Gastroesophageal sphincter (tissue), 4 donors: ENCODE measurements around the gene CAMK1D. TPM values are rescaled to one million over a fixed set of nuclear protein-coding genes. Genes with fewer than 3 reads are reported as not detected.

Experiments used
- ATAC-seq: fragments of 150-250 bp; one replicate; pipeline ENCODE4 v1.9.1; 2016; ENCODE audit warnings: mild to moderate bottlenecking, moderate library complexity
- H3K27ac ChIP-seq, 4 donors: fragments of 200-600 bp; sonication (generic) in 3 of 4; 1 replicate in 3 of 4; 2 replicates in 1 of 4; pipeline ENCODE4 v1.5.1; 2016 to 2019
- H3K27me3 ChIP-seq: fragments of 200-600 bp; sonication (generic); one replicate; pipeline ENCODE4 v1.5.1; 2019
- H3K36me3 ChIP-seq, 2 donors: fragments of 200-600 bp; sonication (generic); one replicate each; pipeline ENCODE4 v1.5.1; 2019; ENCODE audit warnings: control low read depth in 1 of 2
- H3K4me1 ChIP-seq, 3 donors: fragments of 200-600 bp; sonication (generic); 1 replicate in 2 of 3; 2 replicates in 1 of 3; pipeline ENCODE4 v1.5.1; 2016 to 2019; ENCODE audit warnings: control low read depth in 2 of 3
- H3K4me3 ChIP-seq, 2 donors: fragments of 200-600 bp; sonication (generic); one replicate each; pipeline ENCODE4 v1.5.1; 2019; ENCODE audit warnings: mild to moderate bottlenecking in 1 of 2, moderate library complexity in 1 of 2
- H3K9me3 ChIP-seq, 3 donors: fragments of 200-600 bp; sonication (generic); one replicate each; pipeline ENCODE4 v1.5.1; 2017 to 2019; ENCODE audit warnings: control low read depth in 2 of 3
- EP300 ChIP-seq: sonication (generic); formaldehyde crosslinking; IDR thresholded peaks from one replicate; pipeline ENCODE4 v1.6.1; 2017; ENCODE audit warnings: antibody characterized with exemption, mild to moderate bottlenecking
- POLR2A ChIP-seq, 2 donors: fragments of 450-650 bp; IDR thresholded peaks; one replicate each; pipeline ENCODE4 v1.6.1; 2017; ENCODE audit warnings: antibody characterized with exemption in 2 of 2, mild to moderate bottlenecking in 2 of 2, moderate library complexity in 1 of 2
- POLR2AphosphoS5 ChIP-seq: sonication (generic); formaldehyde crosslinking; IDR thresholded peaks from one replicate; pipeline ENCODE4 v1.6.1; 2017; ENCODE audit warnings: antibody characterized with exemption
- WGBS, 2 donors: methylation state at CpG; one replicate each; pipeline ENCODE4 v1.1.5; 2018; ENCODE audit warnings: low coverage in 1 of 2; 5-methylcytosine and 5-hydroxymethylcytosine counted together
- total RNA-seq, 4 donors: library from RNA; depleted of rRNA; stranded (reverse); fragments of >200 nt; gene quantifications; one replicate each; pipeline ENCODE4 v1.1.0, GENCODE V29; 2016
- TF ChIP-seq, protein P1 (sequence below), 4 experiments: fragments of 200-600 bp in 2 of 4; fragments of 450-650 bp in 2 of 4; sonication (generic) in 1 of 4; IDR thresholded peaks; one replicate each; pipeline ENCODE4 v1.5.1; 2017 to 2019; ENCODE audit warnings: antibody characterized with exemption in 4 of 4, mild to moderate bottlenecking in 2 of 4, moderate library complexity in 2 of 4

Gene CAMK1D
- total RNA-seq, 4 donors from 2014 or later: 11.6 to 18.3 (median 15.3) TPM

DNA sequence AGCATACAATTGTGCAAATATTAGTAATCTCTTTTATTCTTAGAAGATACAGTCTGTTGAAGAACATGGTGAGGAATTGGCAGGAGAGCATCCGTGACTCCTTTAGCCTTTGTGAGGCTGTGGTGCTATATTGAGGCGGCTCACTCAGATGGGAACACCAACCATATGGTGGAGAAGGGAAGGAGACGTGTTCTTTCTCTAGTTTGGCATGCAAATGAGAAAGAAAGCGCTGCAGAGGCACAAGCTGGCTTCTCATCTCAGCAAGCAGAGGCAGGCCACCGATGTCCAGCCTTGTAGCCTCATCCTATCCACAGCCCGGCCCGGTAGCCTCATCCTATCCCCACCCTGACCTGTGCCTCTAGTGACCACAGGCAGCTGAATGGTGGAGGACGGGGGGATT is 288.3 kb downstream of the CAMK1D start:
- TF ChIP-seq POLR2AphosphoS5 (no peak), POLR2A (IDR thresholded peaks at IDR 0.05) (no peak)
- TF ChIP-seq, protein P1, sequence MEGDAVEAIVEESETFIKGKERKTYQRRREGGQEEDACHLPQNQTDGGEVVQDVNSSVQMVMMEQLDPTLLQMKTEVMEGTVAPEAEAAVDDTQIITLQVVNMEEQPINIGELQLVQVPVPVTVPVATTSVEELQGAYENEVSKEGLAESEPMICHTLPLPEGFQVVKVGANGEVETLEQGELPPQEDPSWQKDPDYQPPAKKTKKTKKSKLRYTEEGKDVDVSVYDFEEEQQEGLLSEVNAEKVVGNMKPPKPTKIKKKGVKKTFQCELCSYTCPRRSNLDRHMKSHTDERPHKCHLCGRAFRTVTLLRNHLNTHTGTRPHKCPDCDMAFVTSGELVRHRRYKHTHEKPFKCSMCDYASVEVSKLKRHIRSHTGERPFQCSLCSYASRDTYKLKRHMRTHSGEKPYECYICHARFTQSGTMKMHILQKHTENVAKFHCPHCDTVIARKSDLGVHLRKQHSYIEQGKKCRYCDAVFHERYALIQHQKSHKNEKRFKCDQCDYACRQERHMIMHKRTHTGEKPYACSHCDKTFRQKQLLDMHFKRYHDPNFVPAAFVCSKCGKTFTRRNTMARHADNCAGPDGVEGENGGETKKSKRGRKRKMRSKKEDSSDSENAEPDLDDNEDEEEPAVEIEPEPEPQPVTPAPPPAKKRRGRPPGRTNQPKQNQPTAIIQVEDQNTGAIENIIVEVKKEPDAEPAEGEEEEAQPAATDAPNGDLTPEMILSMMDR (IDR thresholded peaks at IDR 0.05): no peak
- Histone ChIP-seq H3K4me3 (no peak overlapping the region), H3K9me3 (no peaks in the 10 kb centered on the region), H3K27ac (no peak overlapping the region), H3K36me3 (no peaks in the 10 kb centered on the region), H3K27me3 (no peaks in the 10 kb centered on the region), H3K4me1 (peaks cover 0 to 17% (median 0%) of the 10 kb centered on the region in 3 donors)
- ATAC-seq: peak; percentile 39
- WGBS, 2 donors: 93 to 100% methylated on average over 2 to 4 of the region's 8 CpGs

DNA sequence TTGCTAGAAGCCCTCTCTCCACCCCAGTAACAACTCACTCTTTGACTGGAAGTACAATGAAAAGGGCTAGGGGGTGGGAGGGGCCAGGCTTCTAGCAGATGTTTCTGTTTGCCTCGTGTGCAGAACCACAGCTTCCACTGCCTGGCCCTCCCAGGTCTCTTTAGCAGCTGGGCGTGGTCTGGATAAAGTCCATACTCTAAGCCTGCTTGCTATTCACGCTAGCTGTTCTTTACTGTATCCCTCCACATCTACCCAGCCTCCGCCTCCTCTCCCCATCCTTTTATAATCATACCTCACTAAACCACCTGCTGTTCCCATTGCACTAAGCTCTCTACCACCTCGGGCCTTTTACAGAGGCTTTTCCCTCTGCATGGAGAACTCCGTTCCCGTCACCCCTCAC is 288.8 kb downstream of the CAMK1D start:
- ATAC-seq: no peak
- TF ChIP-seq, protein P1 (IDR thresholded peaks at IDR 0.05): no peak
- TF ChIP-seq EP300: no peak
- no peak for TF ChIP-seq POLR2A (IDR thresholded peaks at IDR 0.05)
- no peak for TF ChIP-seq POLR2AphosphoS5
- H3K27ac ChIP-seq: no peak overlapping the region
- no peaks in the 10 kb centered on the region for H3K9me3 ChIP-seq
- H3K4me1 ChIP-seq: peaks cover 0 to 17% (median 0%) of the 10 kb centered on the region in 3 donors
- 73 to 77% methylated on average over 6 to 7 of the region's 7 CpGs for WGBS, 2 donors
- H3K36me3 ChIP-seq: no peaks in the 10 kb centered on the region
- H3K27me3 ChIP-seq: no peaks in the 10 kb centered on the region
- H3K4me3 ChIP-seq: no peak overlapping the region

DNA sequence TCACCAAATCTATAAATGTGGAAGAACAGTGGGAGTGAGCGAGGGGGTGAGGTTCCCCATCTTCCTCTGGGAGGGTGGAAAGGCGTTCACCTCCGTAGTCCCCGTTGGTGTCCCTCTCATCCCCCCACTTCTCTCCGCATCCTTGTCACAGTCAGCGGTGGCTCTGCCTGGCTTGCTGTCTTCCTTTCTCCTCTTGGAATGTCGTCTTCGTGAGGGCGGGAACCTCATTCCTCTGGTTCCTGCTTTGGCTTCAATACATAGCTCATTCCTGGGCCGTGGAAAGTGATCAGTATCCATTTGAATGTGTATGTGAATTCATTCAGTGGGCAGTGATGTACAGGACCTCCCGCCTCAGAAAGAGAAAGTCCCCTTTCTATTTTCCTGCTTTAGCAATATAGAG is 289.4 kb downstream of the CAMK1D start:
- H3K4me1 ChIP-seq: peaks cover 0 to 17% (median 0%) of the 10 kb centered on the region in 3 donors
- 81 to 100% methylated on average over 1 to 10 of the region's 11 CpGs for WGBS, 2 donors
- TF ChIP-seq EP300 (no peak), POLR2AphosphoS5 (no peak), POLR2A (IDR thresholded peaks at IDR 0.05) (no peak)
- TF ChIP-seq, protein P1 (IDR thresholded peaks at IDR 0.05): no peak

DNA sequence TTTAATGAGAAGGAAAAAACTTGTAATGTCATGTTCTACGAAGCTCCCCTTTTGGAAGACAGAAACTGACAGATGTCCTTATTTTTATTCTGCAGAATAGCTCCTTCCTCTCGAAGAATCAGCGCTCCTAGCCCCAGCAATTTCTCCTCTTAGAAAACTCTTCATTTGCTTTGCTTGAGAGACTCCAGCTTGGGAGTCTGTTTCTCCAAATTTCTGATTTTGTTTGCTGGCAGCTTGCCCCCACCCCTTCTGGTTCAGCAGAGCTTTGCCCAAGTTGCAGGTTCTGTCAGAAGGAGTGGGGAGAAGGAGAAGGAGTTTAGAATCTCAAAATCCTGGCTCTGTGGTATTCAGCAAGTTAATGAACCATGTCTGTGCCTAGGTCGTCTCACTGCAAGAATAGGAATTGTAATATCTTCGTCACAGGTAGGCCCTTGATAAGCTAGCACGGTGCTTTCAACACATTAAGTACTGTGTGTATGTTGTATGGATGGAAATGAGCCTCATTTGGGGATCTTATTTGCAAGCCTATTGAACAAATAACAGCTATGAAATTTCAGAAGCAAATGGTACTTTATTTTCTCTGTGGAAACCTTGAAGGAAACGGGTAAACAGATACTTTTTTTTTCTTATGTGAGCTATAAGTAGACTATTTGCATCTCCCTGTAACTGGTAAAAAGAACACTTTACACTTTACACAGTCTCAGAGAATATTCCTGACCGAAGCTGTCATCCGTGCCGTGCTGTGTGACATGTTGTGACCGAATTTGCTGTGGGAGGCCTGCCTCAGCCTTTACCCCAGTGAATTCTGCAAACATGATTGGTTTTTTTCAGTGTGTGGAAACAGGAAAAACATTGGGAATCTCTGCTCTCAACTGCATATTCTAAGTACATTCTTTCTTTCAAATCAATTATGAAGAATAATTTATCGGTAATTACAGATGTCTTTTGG is 290.9 kb downstream of the CAMK1D start:
- Histone ChIP-seq H3K27ac (no peak overlapping the region), H3K27me3 (no peaks in the 10 kb centered on the region), H3K4me3 (no peak overlapping the region), H3K36me3 (no peaks in the 10 kb centered on the region), H3K9me3 (no peaks in the 10 kb centered on the region), H3K4me1 (peaks cover 0 to 17% (median 0%) of the 10 kb centered on the region in 3 donors)
- WGBS, 2 donors: 86 to 88% methylated on average over 7 to 12 of the region's 12 CpGs
- TF ChIP-seq EP300 (no peak), POLR2A (IDR thresholded peaks at IDR 0.05) (no peak), POLR2AphosphoS5 (no peak)
- TF ChIP-seq, protein P1 (IDR thresholded peaks at IDR 0.05): no peak
- ATAC-seq: no peak

More for the DNA sequence above, 289.4 kb downstream of the CAMK1D start:
- Histone ChIP-seq H3K27me3 (no peaks in the 10 kb centered on the region), H3K27ac (no peak overlapping the region), H3K36me3 (no peaks in the 10 kb centered on the region), H3K4me3 (no peak overlapping the region), H3K9me3 (no peaks in the 10 kb centered on the region)
- no peak for ATAC-seq

DNA sequence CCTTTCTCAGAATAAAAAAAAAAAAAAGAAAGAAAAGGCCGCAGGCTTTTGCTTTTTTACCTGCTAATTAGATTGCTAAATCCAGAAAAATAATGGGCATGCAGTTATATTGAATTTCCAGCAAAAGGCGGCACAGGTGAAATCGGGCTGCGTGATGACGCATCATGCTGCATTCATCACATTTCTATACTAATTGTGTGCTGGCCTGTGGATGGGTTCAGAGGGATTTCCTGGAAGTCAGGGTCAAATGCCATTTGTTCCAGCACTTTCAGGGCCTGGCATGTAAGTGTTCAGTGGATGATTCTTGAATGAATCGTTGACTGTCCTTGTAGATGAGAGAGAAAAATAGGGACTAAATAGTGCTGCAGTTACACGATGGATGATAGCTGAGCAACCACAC is 292.7 kb downstream of the CAMK1D start:
- H3K36me3 ChIP-seq: no peaks in the 10 kb centered on the region
- ATAC-seq: no peak
- WGBS, 2 donors: 93 to 100% methylated on average over 7 of the region's 7 CpGs
- no peaks in the 10 kb centered on the region for H3K27me3 ChIP-seq
- H3K4me3 ChIP-seq: no peak overlapping the region
- no peaks in the 10 kb centered on the region for H3K9me3 ChIP-seq
- TF ChIP-seq EP300: no peak
- TF ChIP-seq, protein P1 (IDR thresholded peaks at IDR 0.05): no peak
- no peak for TF ChIP-seq POLR2AphosphoS5
- TF ChIP-seq POLR2A (IDR thresholded peaks at IDR 0.05): no peak
- H3K4me1 ChIP-seq: peaks cover 0 to 13% (median 0%) of the 10 kb centered on the region in 3 donors
- no peak overlapping the region for H3K27ac ChIP-seq
